HEK293 (cell line): ENCODE measurements around the gene KIF21A.

Source experiments
- CTCF ChIA-PET: fragments of 350-600 bp; formaldehyde crosslinking; extraction: SDS; loops from one replicate; lab custom pipeline; 2021; ENCODE audit warnings: antibody characterized with exemption; lab: Yijun Ruan, JAX
- POLR2A ChIA-PET: fragments of 300-600 bp; formaldehyde crosslinking; extraction: SDS; loops from one replicate; lab custom pipeline; 2020; ENCODE audit warnings: antibody characterized with exemption, inconsistent platforms; lab: Yijun Ruan, JAX
- H3K27ac ChIP-seq: fragments of 200-500 bp; sonication (Bioruptor generic); 2 replicates; pipeline ENCODE4 v1.5.1; 2014; ENCODE audit warnings: low read depth, low read length, control low read depth, inconsistent platforms; ENCODE audit errors: extremely low read depth
- H3K36me3 ChIP-seq, 2 experiments: fragments of 200-500 bp in 1 of 2; sonication (Bioruptor generic) in 1 of 2; 1 replicate in 1 of 2; 2 replicates in 1 of 2; pipeline ENCODE4 v1.5.1; 2014 to 2017; ENCODE audit warnings: inconsistent platforms in 2 of 2, low read length in 2 of 2; ENCODE audit not compliant: control insufficient read depth in 2 of 2, insufficient read depth in 1 of 2
- H3K4me1 ChIP-seq: fragments of 200-500 bp; sonication (Bioruptor generic); 2 replicates; pipeline ENCODE4 v1.5.1; 2014; ENCODE audit warnings: mild to moderate bottlenecking, low read length, inconsistent platforms; ENCODE audit not compliant: control insufficient read depth, insufficient read depth
- H3K4me3 ChIP-seq: 2 replicates; pipeline ENCODE4 v1.5.1; 2011; ENCODE audit warnings: low read depth, mild to moderate bottlenecking, control low read depth, low read length, moderate library complexity
- H3K9me3 ChIP-seq: fragments of 200-500 bp; sonication (Bioruptor generic); 2 replicates; pipeline ENCODE4 v1.5.1; 2014; ENCODE audit warnings: low read depth, low read length, inconsistent platforms; ENCODE audit not compliant: control insufficient read depth, insufficient read depth
- KLF16 ChIP-seq: fragments of 450-650 bp; formaldehyde crosslinking; IDR thresholded peaks from 2 replicates; pipeline ENCODE4 v1.5.1; 2017; ENCODE audit warnings: missing biosample characterization, missing genetic modification characterization
- KLF8 ChIP-seq: fragments of 450-650 bp; formaldehyde crosslinking; IDR thresholded peaks from 2 replicates; pipeline ENCODE4 v1.5.1; 2016; ENCODE audit warnings: missing biosample characterization, missing genetic modification characterization
- MEIS1 ChIP-seq: sonication (generic); formaldehyde crosslinking; IDR thresholded peaks from 2 replicates; pipeline ENCODE4 v1.8.1; 2022; ENCODE audit warnings: missing genetic modification reagents, mild to moderate bottlenecking, borderline replicate concordance
- PATZ1 ChIP-seq: fragments of 450-650 bp; formaldehyde crosslinking; IDR thresholded peaks from 2 replicates; pipeline ENCODE4 v1.5.1; 2016; ENCODE audit warnings: missing biosample characterization, missing genetic modification characterization
- YY2 ChIP-seq: fragments of 450-650 bp; formaldehyde crosslinking; IDR thresholded peaks from 2 replicates; pipeline ENCODE4 v1.5.1; 2016; ENCODE audit warnings: missing biosample characterization, missing genetic modification characterization
- ZBTB17 ChIP-seq: fragments of 450-650 bp; formaldehyde crosslinking; IDR thresholded peaks from 2 replicates; pipeline ENCODE4 v1.5.1; 2016; ENCODE audit warnings: missing biosample characterization, missing genetic modification characterization
- ZEB2 ChIP-seq: fragments of 450-650 bp; formaldehyde crosslinking; IDR thresholded peaks from 2 replicates; pipeline ENCODE4 v1.5.1; 2016; ENCODE audit warnings: missing biosample characterization, missing genetic modification characterization
- ZNF138 ChIP-seq: fragments of 450-650 bp; formaldehyde crosslinking; IDR thresholded peaks from 2 replicates; pipeline ENCODE4 v1.5.1; 2016; ENCODE audit warnings: missing biosample characterization, missing genetic modification characterization, borderline replicate concordance
- ZNF140 ChIP-seq: fragments of 450-650 bp; formaldehyde crosslinking; IDR thresholded peaks from 2 replicates; pipeline ENCODE4 v1.5.1; 2016; ENCODE audit warnings: missing biosample characterization, missing genetic modification characterization
- ZNF157 ChIP-seq: fragments of 450-650 bp; formaldehyde crosslinking; IDR thresholded peaks from 2 replicates; pipeline ENCODE4 v1.5.1; 2016; ENCODE audit warnings: missing biosample characterization, missing genetic modification characterization
- ZNF221 ChIP-seq: fragments of 450-650 bp; formaldehyde crosslinking; IDR thresholded peaks from 2 replicates; pipeline ENCODE4 v1.5.1; 2017; ENCODE audit warnings: missing biosample characterization, missing genetic modification characterization, borderline replicate concordance
- ZNF335 ChIP-seq: fragments of 450-650 bp; formaldehyde crosslinking; conservative IDR thresholded peaks from 2 replicates; pipeline ENCODE4 v1.5.1; 2016; ENCODE audit warnings: missing biosample characterization, missing genetic modification characterization
- ZNF366 ChIP-seq: fragments of 450-650 bp; formaldehyde crosslinking; conservative IDR thresholded peaks from 2 replicates; pipeline ENCODE4 v1.5.1; 2016; ENCODE audit warnings: missing biosample characterization, missing genetic modification characterization
- ZNF404 ChIP-seq: fragments of 450-650 bp; formaldehyde crosslinking; IDR thresholded peaks from 2 replicates; pipeline ENCODE4 v1.5.1; 2017; ENCODE audit warnings: missing biosample characterization, missing genetic modification characterization
- ZNF416 ChIP-seq: fragments of 450-650 bp; formaldehyde crosslinking; IDR thresholded peaks from 2 replicates; pipeline ENCODE4 v1.5.1; 2016; ENCODE audit warnings: missing biosample characterization, missing genetic modification characterization
- ZNF571 ChIP-seq: fragments of 450-650 bp; formaldehyde crosslinking; IDR thresholded peaks from 2 replicates; pipeline ENCODE4 v1.5.0; 2017; ENCODE audit warnings: missing biosample characterization, missing genetic modification characterization
- ZNF623 ChIP-seq: fragments of 450-650 bp; formaldehyde crosslinking; IDR thresholded peaks from 2 replicates; pipeline ENCODE4 v1.5.1; 2016; ENCODE audit warnings: missing biosample characterization, missing genetic modification characterization
- ZNF626 ChIP-seq: fragments of 450-650 bp; sonication (Bioruptor Pico); formaldehyde crosslinking; IDR thresholded peaks from 2 replicates; pipeline ENCODE4 v1.5.1; 2018; ENCODE audit warnings: missing biosample characterization, missing genetic modification characterization, inconsistent platforms
- ZNF792 ChIP-seq: fragments of 450-650 bp; formaldehyde crosslinking; IDR thresholded peaks from 2 replicates; pipeline ENCODE4 v1.5.1; 2016; ENCODE audit warnings: missing biosample characterization, missing genetic modification characterization
- TF ChIP-seq, protein P1 (sequence below): fragments of 450-650 bp; formaldehyde crosslinking; IDR thresholded peaks from 2 replicates; pipeline ENCODE4 v1.5.1; 2016; ENCODE audit warnings: missing biosample characterization, missing genetic modification characterization
- TF ChIP-seq, protein P2 (sequence below): fragments of 450-650 bp; formaldehyde crosslinking; optimal IDR thresholded peaks from 2 replicates; pipeline ENCODE3; 2016; ENCODE audit warnings: missing biosample characterization, mild to moderate bottlenecking, missing genetic modification characterization

KIF21A gene

DNA sequence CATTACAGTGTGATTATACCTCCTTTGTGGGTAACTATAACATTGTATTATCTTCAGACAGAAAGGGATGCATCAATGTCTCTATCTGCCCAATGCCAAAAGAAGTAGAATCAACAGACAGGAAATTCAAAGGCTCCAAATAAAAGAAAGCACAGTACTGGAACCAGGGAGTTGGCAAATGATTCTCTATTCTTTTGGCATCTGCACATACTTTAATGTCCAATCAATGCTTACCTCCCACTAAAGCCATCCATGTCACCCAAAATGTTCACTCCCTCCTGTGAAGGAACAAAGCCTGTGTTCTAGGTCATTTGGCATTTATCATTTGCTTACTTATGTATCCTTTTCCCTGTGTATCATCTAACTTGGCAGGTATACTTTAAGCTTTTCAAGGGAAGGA is 36.7 kb downstream of the KIF21A start:
- H3K4me1 ChIP-seq: no peaks in the 10 kb centered on the region
- ChIA-PET POLR2A (no interaction called here), CTCF (interaction anchor here (0.6 kb wide), 1 partner anchor 23 kb away, joined by 3 read pairs; no protein-coding TSS in a partner anchor)
- H3K9me3 ChIP-seq: no peaks in the 10 kb centered on the region
- H3K36me3 ChIP-seq: no peaks in the 10 kb centered on the region
- no peak overlapping the region for H3K27ac ChIP-seq
- H3K4me3 ChIP-seq: no peak overlapping the region
- no peak for TF ChIP-seq KLF16 (tag by site-specific recombination)
- TF ChIP-seq, protein P1, sequence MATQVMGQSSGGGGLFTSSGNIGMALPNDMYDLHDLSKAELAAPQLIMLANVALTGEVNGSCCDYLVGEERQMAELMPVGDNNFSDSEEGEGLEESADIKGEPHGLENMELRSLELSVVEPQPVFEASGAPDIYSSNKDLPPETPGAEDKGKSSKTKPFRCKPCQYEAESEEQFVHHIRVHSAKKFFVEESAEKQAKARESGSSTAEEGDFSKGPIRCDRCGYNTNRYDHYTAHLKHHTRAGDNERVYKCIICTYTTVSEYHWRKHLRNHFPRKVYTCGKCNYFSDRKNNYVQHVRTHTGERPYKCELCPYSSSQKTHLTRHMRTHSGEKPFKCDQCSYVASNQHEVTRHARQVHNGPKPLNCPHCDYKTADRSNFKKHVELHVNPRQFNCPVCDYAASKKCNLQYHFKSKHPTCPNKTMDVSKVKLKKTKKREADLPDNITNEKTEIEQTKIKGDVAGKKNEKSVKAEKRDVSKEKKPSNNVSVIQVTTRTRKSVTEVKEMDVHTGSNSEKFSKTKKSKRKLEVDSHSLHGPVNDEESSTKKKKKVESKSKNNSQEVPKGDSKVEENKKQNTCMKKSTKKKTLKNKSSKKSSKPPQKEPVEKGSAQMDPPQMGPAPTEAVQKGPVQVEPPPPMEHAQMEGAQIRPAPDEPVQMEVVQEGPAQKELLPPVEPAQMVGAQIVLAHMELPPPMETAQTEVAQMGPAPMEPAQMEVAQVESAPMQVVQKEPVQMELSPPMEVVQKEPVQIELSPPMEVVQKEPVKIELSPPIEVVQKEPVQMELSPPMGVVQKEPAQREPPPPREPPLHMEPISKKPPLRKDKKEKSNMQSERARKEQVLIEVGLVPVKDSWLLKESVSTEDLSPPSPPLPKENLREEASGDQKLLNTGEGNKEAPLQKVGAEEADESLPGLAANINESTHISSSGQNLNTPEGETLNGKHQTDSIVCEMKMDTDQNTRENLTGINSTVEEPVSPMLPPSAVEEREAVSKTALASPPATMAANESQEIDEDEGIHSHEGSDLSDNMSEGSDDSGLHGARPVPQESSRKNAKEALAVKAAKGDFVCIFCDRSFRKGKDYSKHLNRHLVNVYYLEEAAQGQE (tag by site-specific recombination): no peak
- TF ChIP-seq, protein P2, sequence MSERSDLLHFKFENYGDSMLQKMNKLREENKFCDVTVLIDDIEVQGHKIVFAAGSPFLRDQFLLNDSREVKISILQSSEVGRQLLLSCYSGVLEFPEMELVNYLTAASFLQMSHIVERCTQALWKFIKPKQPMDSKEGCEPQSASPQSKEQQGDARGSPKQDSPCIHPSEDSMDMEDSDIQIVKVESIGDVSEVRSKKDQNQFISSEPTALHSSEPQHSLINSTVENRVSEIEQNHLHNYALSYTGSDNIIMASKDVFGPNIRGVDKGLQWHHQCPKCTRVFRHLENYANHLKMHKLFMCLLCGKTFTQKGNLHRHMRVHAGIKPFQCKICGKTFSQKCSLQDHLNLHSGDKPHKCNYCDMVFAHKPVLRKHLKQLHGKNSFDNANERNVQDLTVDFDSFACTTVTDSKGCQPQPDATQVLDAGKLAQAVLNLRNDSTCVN (tag by site-specific recombination): no peak
- TF ChIP-seq YY2 (tag by site-specific recombination): no peak
- no peak for TF ChIP-seq KLF8 (tag by site-specific recombination)
- no peak for TF ChIP-seq ZNF140 (tag by site-specific recombination)
- TF ChIP-seq ZBTB17: no peak
- no peak for TF ChIP-seq ZNF138 (tag by site-specific recombination)

- Histone ChIP-seq H3K4me1 (no peaks in the 10 kb centered on the region), H3K9me3 (no peaks in the 10 kb centered on the region), H3K36me3 (no peaks in the 10 kb centered on the region), H3K4me3 (no peak overlapping the region), H3K27ac (no peak overlapping the region)
- no peak for TF ChIP-seq ZNF335 (tag by site-specific recombination)
- TF ChIP-seq ZNF221 (tag by site-specific recombination): no peak
- no peak for TF ChIP-seq MEIS1 (CRISPR knock-in tag)
- no peak for TF ChIP-seq ZNF571 (tag by site-specific recombination)
- no peak for TF ChIP-seq ZEB2 (tag by site-specific recombination)
- TF ChIP-seq ZNF157: no peak
- TF ChIP-seq ZNF366: no peak
- TF ChIP-seq ZNF626: no peak
- no peak for TF ChIP-seq PATZ1 (tag by site-specific recombination)
- TF ChIP-seq ZNF416 (tag by site-specific recombination): no peak
- no peak for TF ChIP-seq ZNF623 (tag by site-specific recombination)
- TF ChIP-seq ZNF404: no peak
- TF ChIP-seq ZNF792: no peak
- CTCF ChIA-PET: interaction anchor here (0.6 kb wide), 1 partner anchor 23 kb away, joined by 3 read pairs; no protein-coding TSS in a partner anchor
- POLR2A ChIA-PET: no interaction called here
Observed at GRCh38 chr12:39405580-39405979, 37.3 kb downstream of the KIF21A start.
